Measurements from ENCODE around the gene PIEZO2.

The PIEZO2 gene

GRCh38 chr18:10784596-10785202 is 364.7 kb downstream of the PIEZO2 start:
- no peak for TF ChIP-seq CTCF (conservative IDR thresholded peaks at IDR 0.05; ENCODE audit: low read length)
- no peak overlapping the region for H3K4me3 ChIP-seq (ENCODE audit: low read length)
- no peak for DNase-seq (ENCODE audit: low read depth)

DNA sequence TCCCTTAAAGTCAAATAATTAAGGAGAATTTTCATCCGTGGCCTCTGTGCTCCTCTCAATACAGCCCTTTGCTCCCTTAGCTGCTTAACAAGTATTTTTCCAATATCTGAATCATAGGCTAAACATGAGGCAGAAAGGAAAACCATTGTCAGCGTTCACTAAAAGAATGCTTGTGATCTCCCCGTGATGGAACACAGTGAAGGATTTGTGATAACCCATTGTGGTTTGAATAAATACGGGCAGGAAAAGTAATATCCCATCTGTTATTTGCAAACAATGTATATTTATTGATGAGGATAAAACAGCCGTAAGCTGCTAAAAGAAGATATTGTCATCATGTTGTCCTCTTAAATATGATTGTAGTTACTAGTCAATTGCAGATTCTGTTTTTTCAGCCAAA is 365.4 kb downstream of the PIEZO2 start:
- TF ChIP-seq CTCF (conservative IDR thresholded peaks at IDR 0.05; ENCODE audit: low read length), result no peak
- H3K4me3 ChIP-seq (ENCODE audit: low read length), result no peak overlapping the region
- no peak for DNase-seq (ENCODE audit: low read depth)

DNA sequence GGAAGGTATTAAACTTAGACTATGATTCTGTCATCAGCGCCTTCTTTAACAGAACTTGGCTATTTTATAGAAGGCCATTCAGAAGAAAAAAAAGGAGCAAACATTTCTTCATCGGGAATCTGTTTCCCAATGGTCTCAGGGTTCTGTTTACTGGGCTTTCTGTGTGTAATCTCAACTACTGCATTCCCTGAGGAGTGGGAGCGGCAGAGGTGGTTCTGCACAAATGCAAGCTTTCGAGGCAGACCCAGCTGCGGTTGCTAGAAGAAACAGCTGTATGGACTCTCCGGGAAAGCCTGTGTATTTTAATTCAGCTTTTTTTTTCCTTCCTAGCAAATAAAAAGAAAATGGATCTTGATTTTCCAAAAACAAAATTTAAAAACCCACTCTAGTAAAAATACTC is 372.9 kb downstream of the PIEZO2 start:
- TF ChIP-seq CTCF (conservative IDR thresholded peaks at IDR 0.05; ENCODE audit: low read length), result no peak
- H3K4me3 ChIP-seq (ENCODE audit: low read length), result no peak overlapping the region
- DNase-seq (ENCODE audit: low read depth), result no peak

GRCh38 chr18:10775026-10775425 is 374.3 kb downstream of the PIEZO2 start:
- TF ChIP-seq CTCF (conservative IDR thresholded peaks at IDR 0.05; ENCODE audit: low read length), result no peak
- DNase-seq (ENCODE audit: low read depth), result no peak
- no peak overlapping the region for H3K4me3 ChIP-seq (ENCODE audit: low read length)

- H3K4me3 ChIP-seq (ENCODE audit: low read length), result no peak overlapping the region
- no peak for TF ChIP-seq CTCF (conservative IDR thresholded peaks at IDR 0.05; ENCODE audit: low read length)
- DNase-seq (ENCODE audit: low read depth), result no peak
Measured at GRCh38 chr18:10771053-10771709, 378.2 kb downstream of the PIEZO2 start.

GRCh38 chr18:10770264-10770663 is 379.1 kb downstream of the PIEZO2 start:
- H3K4me3 ChIP-seq (ENCODE audit: low read length), result no peak overlapping the region
- DNase-seq (ENCODE audit: low read depth), result no peak
- no peak for TF ChIP-seq CTCF (conservative IDR thresholded peaks at IDR 0.05; ENCODE audit: low read length)

DNA sequence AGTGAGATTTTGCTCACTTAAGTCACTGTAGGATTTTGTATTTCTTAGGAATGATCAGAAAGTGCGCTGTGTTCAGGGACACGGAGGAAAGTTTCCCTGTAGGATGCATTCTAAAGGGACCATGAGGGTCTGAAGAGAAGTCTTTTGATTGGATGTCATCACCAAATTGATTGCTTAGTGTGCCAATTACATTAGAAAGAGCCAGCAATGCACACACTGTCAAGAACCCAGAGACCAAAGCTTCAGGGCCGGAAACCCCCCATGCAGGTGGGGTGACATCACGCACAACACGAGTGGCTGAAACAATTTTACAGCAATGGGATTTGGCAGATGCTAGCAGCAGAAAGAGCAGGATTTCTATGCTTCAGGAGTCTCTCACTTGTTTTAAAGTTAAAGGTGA is 381.1 kb downstream of the PIEZO2 start:
- DNase-seq (ENCODE audit: low read depth), result no peak
- TF ChIP-seq CTCF (conservative IDR thresholded peaks at IDR 0.05; ENCODE audit: low read length), result no peak

More for the DNA sequence above, 381.1 kb downstream of the PIEZO2 start:
- H3K4me3 ChIP-seq (ENCODE audit: low read length), result no peak overlapping the region

Measured in AG10803 (cell line).